IPS-11a (cell line): ENCODE results near the gene PERM1.
"Not testable (repeated sequence)": the region's sequence is repeated elsewhere in the genome, so short reads cannot be mapped to it uniquely, and the experiment has no call there.

Source experiments
- H3K4me3 ChIP-seq: one replicate; pipeline ENCODE4 v1.5.1; 2013; ENCODE audit warnings: low read depth, low read length, control low read depth

Gene PERM1

GRCh38 chr1:981955-982558, at the start of gene PERM1:
Gene PERM1, minus strand, starts transcription at chr1:982093. Its CDS starts 1,064 bp downstream, at chr1:981029.
- H3K4me3 ChIP-seq = no peak within 1 kb of the TSS

- not testable (repeated sequence) for H3K4me3 ChIP-seq
These were observed 49.2 kb upstream of the PERM1 start for GRCh38 chr1:1030867-1031658.

GRCh38 chr1:1027791-1028190, 45.9 kb upstream of the PERM1 start:
- H3K4me3 ChIP-seq = no peak overlapping the region

GRCh38 chr1:1026599-1027413, 44.9 kb upstream of the PERM1 start:
- no peak overlapping the region for H3K4me3 ChIP-seq

- no peak overlapping the region for H3K4me3 ChIP-seq
These were observed 43.8 kb upstream of the PERM1 start for GRCh38 chr1:1025730-1026129.

- H3K4me3 ChIP-seq = no peak overlapping the region
These were observed 43.1 kb upstream of the PERM1 start for GRCh38 chr1:1024771-1025699.

GRCh38 chr1:1024149-1024770, 42.4 kb upstream of the PERM1 start:
- no peak overlapping the region for H3K4me3 ChIP-seq

GRCh38 chr1:1023700-1024099, 41.8 kb upstream of the PERM1 start:
- no peak overlapping the region for H3K4me3 ChIP-seq

- no peak overlapping the region for H3K4me3 ChIP-seq
These were observed 40.6 kb upstream of the PERM1 start for GRCh38 chr1:1022302-1023009.

GRCh38 chr1:1021920-1022259, 40.0 kb upstream of the PERM1 start:
- no peak overlapping the region for H3K4me3 ChIP-seq

GRCh38 chr1:1021010-1021919, 39.4 kb upstream of the PERM1 start:
- H3K4me3 ChIP-seq = peak overlapping the region; percentile 47

- H3K4me3 ChIP-seq = peak overlapping the region; percentile 70
These were observed 38.6 kb upstream of the PERM1 start for GRCh38 chr1:1020415-1021009.

GRCh38 chr1:1020000-1020404, 38.1 kb upstream of the PERM1 start, which contains the start of gene AGRN:
Gene AGRN, plus strand, starts transcription at chr1:1020120. Its CDS starts 53 bp downstream, at chr1:1020173.
- H3K4me3 ChIP-seq = peak within 1 kb of the TSS; percentile 70

GRCh38 chr1:1019122-1019999, 37.5 kb upstream of the PERM1 start:
- no peak overlapping the region for H3K4me3 ChIP-seq

GRCh38 chr1:1018321-1018685, 36.4 kb upstream of the PERM1 start:
- H3K4me3 ChIP-seq = not testable (repeated sequence)

GRCh38 chr1:1017397-1018320, 35.8 kb upstream of the PERM1 start:
- H3K4me3 ChIP-seq = not testable (repeated sequence)
